AG09309 (cell line): ENCODE measurements around the gene ACADM.
"Not testable (repeated sequence)": the region's sequence is repeated elsewhere in the genome, so short reads cannot be mapped to it uniquely, and the experiment has no call there.

Source experiments
- DNase-seq: peaks from one replicate; pipeline ENCODE4 v3.0.0-alpha.2; 2010; ENCODE audit warnings: low read depth
- H3K4me3 ChIP-seq: 2 replicates; pipeline ENCODE4 v1.5.1; 2011; ENCODE audit warnings: mild to moderate bottlenecking, low read depth, low read length, moderate library complexity; ENCODE audit not compliant: control insufficient read depth
- TF ChIP-seq, protein P1 (sequence below): IDR thresholded peaks from 2 replicates; pipeline ENCODE4 v1.5.1; 2011; ENCODE audit warnings: mild to moderate bottlenecking, low read depth, low read length, inconsistent platforms; ENCODE audit not compliant: insufficient read depth, control insufficient read depth; ENCODE audit errors: missing control alignments

The ACADM gene

DNA sequence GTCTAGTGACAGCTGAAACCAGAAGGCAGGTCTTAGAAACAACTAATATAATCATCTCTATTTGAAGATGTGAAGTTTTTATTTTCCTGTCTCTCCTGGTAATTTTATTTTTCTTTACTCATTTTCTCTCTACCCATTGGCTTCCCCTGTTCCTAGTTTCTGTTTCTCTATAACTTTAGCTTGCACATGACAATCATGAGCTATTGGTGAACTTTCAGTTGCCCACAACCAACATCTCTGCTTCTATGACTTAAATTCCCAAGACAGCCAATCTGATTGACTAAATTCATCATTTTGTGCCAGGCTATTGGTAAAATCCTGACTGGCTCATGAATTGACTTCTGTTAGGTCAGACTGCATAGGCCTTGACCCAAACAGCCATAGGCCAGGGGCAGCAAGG, 13.7 kb upstream of the ACADM start:
- H3K4me3 ChIP-seq = no peak overlapping the region
- DNase-seq = no peak
- TF ChIP-seq, protein P1, sequence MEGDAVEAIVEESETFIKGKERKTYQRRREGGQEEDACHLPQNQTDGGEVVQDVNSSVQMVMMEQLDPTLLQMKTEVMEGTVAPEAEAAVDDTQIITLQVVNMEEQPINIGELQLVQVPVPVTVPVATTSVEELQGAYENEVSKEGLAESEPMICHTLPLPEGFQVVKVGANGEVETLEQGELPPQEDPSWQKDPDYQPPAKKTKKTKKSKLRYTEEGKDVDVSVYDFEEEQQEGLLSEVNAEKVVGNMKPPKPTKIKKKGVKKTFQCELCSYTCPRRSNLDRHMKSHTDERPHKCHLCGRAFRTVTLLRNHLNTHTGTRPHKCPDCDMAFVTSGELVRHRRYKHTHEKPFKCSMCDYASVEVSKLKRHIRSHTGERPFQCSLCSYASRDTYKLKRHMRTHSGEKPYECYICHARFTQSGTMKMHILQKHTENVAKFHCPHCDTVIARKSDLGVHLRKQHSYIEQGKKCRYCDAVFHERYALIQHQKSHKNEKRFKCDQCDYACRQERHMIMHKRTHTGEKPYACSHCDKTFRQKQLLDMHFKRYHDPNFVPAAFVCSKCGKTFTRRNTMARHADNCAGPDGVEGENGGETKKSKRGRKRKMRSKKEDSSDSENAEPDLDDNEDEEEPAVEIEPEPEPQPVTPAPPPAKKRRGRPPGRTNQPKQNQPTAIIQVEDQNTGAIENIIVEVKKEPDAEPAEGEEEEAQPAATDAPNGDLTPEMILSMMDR = no peak

DNA sequence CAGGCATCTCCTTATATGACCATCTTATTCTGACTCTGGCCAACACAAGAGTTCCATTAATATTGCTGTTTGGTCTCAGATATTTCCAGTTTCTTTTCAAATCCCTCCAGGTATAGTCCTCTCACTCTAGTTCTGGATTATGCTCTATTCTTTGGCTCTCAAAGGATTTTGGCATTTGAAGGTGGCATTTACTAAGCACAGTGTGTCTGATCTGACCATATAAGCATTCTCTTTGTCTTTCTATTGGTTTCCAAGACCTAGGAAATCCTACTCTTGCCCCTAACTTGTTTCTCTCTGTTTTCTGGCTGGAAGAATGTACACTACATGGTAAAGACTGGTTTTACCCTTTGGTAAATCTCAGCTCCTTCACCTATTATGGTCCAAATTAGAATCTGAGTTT, 12.7 kb upstream of the ACADM start:
- TF ChIP-seq, protein P1 = no peak
- no peak overlapping the region for H3K4me3 ChIP-seq
- DNase-seq = no peak

DNA sequence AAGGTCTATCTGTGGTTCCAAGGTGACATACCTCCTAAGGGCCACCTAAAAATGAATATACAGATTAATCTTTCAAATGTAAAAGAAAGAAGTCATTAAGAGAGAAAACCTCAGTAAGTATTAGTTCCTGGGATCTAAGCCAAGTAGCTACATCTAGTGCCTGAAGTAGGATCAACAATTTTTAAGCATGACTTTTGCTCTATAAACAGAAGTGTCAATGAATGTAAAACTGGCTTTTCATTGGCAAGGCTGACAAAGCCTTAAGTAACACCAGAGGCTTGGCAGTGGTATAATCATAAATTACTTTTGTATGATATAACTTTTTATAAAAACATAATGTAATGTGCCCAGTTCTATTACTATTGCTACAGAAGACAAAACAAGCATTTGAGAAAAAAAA, 12.2 kb upstream of the ACADM start:
- TF ChIP-seq, protein P1 = no peak
- no peak for DNase-seq
- H3K4me3 ChIP-seq = no peak overlapping the region

DNA sequence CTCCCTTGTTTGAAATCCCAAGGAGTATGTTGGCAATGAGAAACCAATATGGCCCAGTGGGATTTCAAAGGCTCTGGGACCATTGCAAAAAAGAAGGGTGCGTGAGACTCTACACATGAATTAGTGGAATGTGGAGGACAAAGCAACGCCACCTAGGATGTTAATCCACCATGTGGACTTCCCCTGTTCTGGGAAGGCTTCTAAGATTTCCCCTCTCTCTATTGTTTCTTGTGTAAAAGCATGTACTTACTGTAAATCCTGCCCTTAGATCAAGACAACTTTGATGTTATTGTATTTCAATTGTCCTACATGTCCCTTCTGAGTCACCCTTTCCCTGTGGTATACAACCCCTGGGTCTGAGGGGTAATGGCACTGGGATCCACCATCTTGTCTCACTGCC, 4.7 kb upstream of the ACADM start:
- no peak overlapping the region for H3K4me3 ChIP-seq
- DNase-seq = no peak
- TF ChIP-seq, protein P1 = no peak

DNA sequence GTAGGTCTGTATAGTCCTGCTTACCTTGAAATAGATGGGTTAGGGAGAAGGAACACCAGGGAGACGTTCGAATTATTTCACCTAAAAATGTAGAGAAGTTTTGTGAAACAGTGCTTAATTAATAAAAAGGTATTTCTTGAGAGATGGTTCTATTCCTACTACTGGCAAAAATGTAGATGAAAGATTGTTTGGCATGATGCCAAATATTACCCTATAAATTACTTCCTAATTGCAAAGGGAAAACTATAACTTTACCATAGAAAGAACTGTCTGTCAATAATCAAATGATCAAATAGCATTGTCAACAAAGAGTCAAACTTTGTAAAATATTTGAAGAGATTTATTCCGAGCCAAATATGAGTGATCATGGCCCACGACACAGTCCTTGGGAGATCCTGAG, 4.2 kb upstream of the ACADM start:
- no peak for DNase-seq
- no peak overlapping the region for H3K4me3 ChIP-seq
- TF ChIP-seq, protein P1 = no peak

DNA sequence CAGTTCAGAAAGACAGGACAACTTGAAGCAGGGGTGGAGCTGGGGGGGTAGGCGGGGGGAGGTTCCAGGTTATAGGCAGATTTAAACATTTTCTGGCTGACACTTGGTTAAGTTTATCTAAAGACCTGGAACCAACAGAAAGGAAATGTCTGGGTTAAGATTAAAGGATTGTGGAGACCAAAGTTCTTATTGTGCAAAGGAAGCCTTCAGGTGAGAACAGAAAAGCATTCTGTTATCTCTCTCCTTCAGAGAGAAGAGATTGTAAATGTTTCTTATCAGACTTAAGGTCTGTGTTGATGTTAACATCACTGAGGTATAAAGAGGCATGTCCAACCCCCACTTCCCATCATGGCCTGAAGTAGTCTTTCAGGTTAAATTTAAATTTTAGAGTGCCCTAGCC, 3.7 kb upstream of the ACADM start:
- H3K4me3 ChIP-seq = no peak overlapping the region
- TF ChIP-seq, protein P1 = no peak
- no peak for DNase-seq

DNA sequence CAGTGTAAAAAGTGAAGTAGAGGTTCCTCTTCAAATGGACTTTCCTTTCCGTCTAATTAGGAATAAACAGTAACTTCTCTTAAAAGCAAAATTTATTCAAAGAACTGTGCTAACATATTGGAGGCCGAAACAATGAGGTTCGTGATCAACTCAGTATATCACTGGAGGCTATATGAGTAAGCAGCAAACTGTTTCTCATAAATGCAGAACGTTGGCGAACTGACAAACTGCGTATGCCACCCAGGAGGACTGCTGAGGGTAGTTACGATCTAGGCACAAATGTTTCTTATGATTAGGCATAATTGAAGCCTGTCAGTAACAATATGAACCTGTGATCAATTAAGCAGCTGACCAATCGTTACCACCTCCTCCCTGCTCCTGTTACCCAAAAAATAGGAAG, 2.3 kb upstream of the ACADM start:
- H3K4me3 ChIP-seq, DNase-seq: not testable (repeated sequence)
